C4-2B (cell line): ENCODE data around the gene TMEM117.

Experiments used
- CTCF ChIP-seq: fragments of 450-650 bp; conservative IDR thresholded peaks from 2 replicates; pipeline ENCODE4 v1.5.1; 2017; ENCODE audit warnings: mild to moderate bottlenecking
- ZFX ChIP-seq: fragments of 450-650 bp; IDR thresholded peaks from 2 replicates; pipeline ENCODE4 v1.6.1; 2017

DNA sequence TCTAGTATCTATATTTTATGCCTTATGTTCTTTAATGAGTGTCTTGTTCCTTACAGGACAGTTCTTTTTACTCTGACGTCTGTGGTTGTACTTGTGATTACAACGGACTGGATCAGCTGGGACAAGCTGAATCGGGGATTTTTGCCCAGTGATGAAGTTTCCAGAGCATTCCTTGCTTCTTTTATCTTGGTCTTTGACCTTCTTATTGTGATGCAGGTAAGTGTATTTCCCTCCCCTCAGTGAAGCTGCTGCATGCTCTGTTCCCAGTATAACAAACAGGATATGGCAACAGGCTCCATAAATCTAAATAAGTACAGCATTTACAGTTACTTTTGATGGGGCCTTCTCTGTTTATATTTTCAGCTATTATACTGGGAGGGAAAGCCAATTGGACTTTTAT is 463.6 kb downstream of the TMEM117 start:
- TF ChIP-seq CTCF = no peak
- no peak for TF ChIP-seq ZFX
